Erythroblast (primary cell): ENCODE measurements around the gene ENPP1.
"Not testable (repeated sequence)": the region's sequence is repeated elsewhere in the genome, so short reads cannot be mapped to it uniquely, and the experiment has no call there.

Experiments
- GATA1 ChIP-seq: IDR thresholded peaks from 2 replicates; pipeline ENCODE4 v1.6.1; 2011; ENCODE audit warnings: low read depth, mild to moderate bottlenecking, control low read depth, low read length, moderate library complexity
- POLR2A ChIP-seq: IDR thresholded peaks from 2 replicates; pipeline ENCODE4 v1.6.1; 2011; ENCODE audit warnings: mild to moderate bottlenecking, low read length

DNA sequence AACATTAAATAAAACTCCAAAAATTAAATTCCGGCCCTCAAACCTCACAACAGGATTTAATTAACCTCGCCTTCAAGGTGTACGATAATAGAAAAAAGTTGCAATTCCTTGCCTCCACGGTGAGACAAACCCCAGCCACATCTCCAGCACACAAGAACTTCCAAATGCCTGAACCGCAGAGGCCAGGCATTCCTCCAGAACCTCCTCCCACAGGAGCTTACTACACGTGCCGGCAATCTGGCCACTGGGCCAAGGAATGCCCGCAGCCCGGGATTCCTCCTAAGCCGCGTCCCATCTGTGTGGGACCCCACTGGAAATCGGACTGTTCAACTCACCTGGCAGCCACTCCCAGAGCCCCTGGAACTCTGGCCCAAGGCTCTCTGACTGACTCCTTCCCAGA, 95.9 kb downstream of the ENPP1 start:
- not testable (repeated sequence) for TF ChIP-seq POLR2A, GATA1
